Hematopoietic multipotent progenitor cell treated with erythropoietin and hydrocortisone succinate and interleukin-3 and kit ligand, for 6 days (in vitro differentiated cells): ENCODE data around the gene CCNJL.
"Not testable (repeated sequence)": the region's sequence is repeated elsewhere in the genome, so short reads cannot be mapped to it uniquely, and the experiment has no call there.

ENCODE experiments used
- DNase-seq: peaks from one replicate; pipeline ENCODE4 v3.0.0-alpha.2; 2015

The CCNJL gene

GRCh38 chr5:160312134-160312959 lies at the start of gene CCNJL:
CCNJL (minus strand) TSS chr5:160312564; CDS start chr5:160311923, 641 bp downstream.
- peak; percentile 35 for DNase-seq

- DNase-seq = no peak
Measured at GRCh38 chr5:160361624-160362228, 49.4 kb upstream of the CCNJL start.

GRCh38 chr5:160360310-160360709 lies 47.9 kb upstream of the CCNJL start:
- no peak for DNase-seq

- DNase-seq = peak; percentile 54
Measured at GRCh38 chr5:160359816-160360215, 47.5 kb upstream of the CCNJL start.

GRCh38 chr5:160359242-160359641 lies 46.9 kb upstream of the CCNJL start:
- no peak for DNase-seq

GRCh38 chr5:160357861-160358411 lies 45.6 kb upstream of the CCNJL start:
- no peak for DNase-seq

- DNase-seq = no peak
Measured at GRCh38 chr5:160357394-160357793, 45.0 kb upstream of the CCNJL start.

GRCh38 chr5:160356550-160357347 lies 44.4 kb upstream of the CCNJL start:
- DNase-seq = no peak

- DNase-seq = no peak
Measured at GRCh38 chr5:160354666-160355065, 42.3 kb upstream of the CCNJL start.

GRCh38 chr5:160353379-160353778 lies 41.0 kb upstream of the CCNJL start:
- DNase-seq = no peak

- no peak for DNase-seq
Measured at GRCh38 chr5:160352308-160352707, 39.9 kb upstream of the CCNJL start.

- DNase-seq = no peak
Measured at GRCh38 chr5:160349935-160350303, 37.6 kb upstream of the CCNJL start.

GRCh38 chr5:160349249-160349934 lies 37.0 kb upstream of the CCNJL start:
- no peak for DNase-seq

GRCh38 chr5:160348080-160348479 lies 35.7 kb upstream of the CCNJL start:
- DNase-seq = peak; percentile 95

- no peak for DNase-seq
Measured at GRCh38 chr5:160347448-160347847, 35.1 kb upstream of the CCNJL start.

GRCh38 chr5:160342413-160342941 lies 30.1 kb upstream of the CCNJL start:
- DNase-seq = no peak

- peak; percentile 58 for DNase-seq
Measured at GRCh38 chr5:160341309-160341870, 29.0 kb upstream of the CCNJL start.

- not testable (repeated sequence) for DNase-seq
Measured at GRCh38 chr5:160340513-160340912, 28.1 kb upstream of the CCNJL start.

GRCh38 chr5:160339406-160340130 lies 27.2 kb upstream of the CCNJL start:
- peak; percentile 74 for DNase-seq

- not testable (repeated sequence) for DNase-seq
Measured at GRCh38 chr5:160334716-160335115, 22.4 kb upstream of the CCNJL start.

GRCh38 chr5:160333721-160334120 lies 21.4 kb upstream of the CCNJL start:
- DNase-seq = no peak
